ENCODE results near the gene DDA1. TPM values are rescaled to one million over a fixed set of nuclear protein-coding genes. Genes with fewer than 3 reads are reported as not detected.

Gene DDA1
- total and polyA plus RNA-seq, 9 of the 15 experiments (the other 6 are each of a cell fraction or from before 2014, with no cell fraction given): 1.4 to 83.8 (median 33.8) TPM

DNA sequence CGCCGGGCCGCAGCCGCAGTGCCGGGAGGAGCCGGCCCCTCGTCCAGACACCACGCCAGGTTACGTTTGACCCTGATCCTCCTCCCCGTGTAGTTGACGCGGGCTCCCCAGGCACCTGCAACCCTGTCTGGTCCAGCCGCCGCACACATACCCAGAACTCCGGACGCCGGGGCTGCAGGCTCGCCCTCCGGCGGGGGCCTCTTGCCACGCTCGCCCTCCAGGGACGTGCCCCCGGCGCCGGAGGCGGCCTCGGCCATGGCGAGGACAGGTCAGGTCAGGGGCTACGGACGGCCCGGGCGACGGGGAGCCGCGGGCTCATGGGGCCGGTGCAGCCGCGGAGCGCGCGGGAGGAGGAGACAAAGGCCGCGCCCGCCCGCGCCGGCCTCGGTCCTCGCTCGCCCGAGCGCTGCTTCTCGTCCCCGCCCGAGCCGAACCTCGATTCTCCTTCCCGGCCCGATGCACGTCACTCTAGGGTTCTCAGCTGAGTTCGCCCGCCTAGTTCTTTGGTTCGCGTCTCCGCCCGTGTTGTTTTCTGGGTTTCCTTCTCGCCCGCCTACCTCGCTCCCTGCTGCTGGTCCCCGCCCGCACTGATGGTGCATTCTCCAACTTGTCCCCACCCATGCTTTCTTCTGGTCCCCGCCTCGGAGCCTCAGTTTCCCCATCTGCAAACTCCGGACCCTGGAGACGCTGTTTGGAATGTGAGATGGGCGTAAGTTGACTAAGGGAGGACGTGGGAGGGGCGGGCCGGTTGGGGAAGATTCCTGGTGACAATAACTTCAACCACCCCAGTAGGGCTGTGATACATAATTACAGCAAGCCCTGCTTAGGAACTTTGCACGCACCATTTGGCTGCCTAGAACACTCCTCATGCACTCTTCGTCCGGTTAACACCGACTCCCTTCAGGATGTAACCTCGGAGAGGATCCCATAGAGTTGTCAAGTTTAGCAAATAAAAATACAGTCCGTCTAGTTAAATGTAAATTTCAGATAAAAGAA lies 25.3 kb downstream of the DDA1 start, which contains the start of gene ANO8 (continued):
- TF ChIP-seq ZC3H8 (IDR thresholded peaks at IDR 0.05) (no peak), FOXA1 (IDR thresholded peaks at IDR 0.05; ENCODE audit: borderline replicate concordance) (no peak), U2AF2 (optimal IDR thresholded peaks at IDR 0.05; ENCODE audit: low read depth, low read length) (no peak), ZNF174 (CRISPR knock-in tag; IDR thresholded peaks at IDR 0.05) (no peak), SMARCB1 (IDR thresholded peaks at IDR 0.05; ENCODE audit: insufficient read length, low read depth) (no peak), PURB (CRISPR knock-in tag; IDR thresholded peaks at IDR 0.05; ENCODE audit: low read depth) (no peak), CBFA2T2 (conservative IDR thresholded peaks at IDR 0.05) (no peak), CC2D1A (IDR thresholded peaks at IDR 0.05) (peak; percentile 99), TSC22D4 (tag; IDR thresholded peaks at IDR 0.05) (no peak), MIER1 (IDR thresholded peaks at IDR 0.05; ENCODE audit: low read depth) (peak; percentile 52; the same call in 1 of the 2 replicates), HINFP (tag; conservative IDR thresholded peaks at IDR 0.05; ENCODE audit: low read depth) (peak; percentile 99), TEAD1 (CRISPR knock-in tag; IDR thresholded peaks at IDR 0.05) (peak in 1 of 2 experiments; percentile 91; a peak in 1 of 4 replicates), DLX4 (CRISPR knock-in tag; IDR thresholded peaks at IDR 0.05) (no peak), ARHGAP35 (IDR thresholded peaks at IDR 0.05; ENCODE audit: partially characterized antibody) (no peak), SMAD4 (CRISPR knock-in tag; conservative IDR thresholded peaks at IDR 0.05) (peak; percentile 96)
- TF ChIP-seq, protein P1, sequence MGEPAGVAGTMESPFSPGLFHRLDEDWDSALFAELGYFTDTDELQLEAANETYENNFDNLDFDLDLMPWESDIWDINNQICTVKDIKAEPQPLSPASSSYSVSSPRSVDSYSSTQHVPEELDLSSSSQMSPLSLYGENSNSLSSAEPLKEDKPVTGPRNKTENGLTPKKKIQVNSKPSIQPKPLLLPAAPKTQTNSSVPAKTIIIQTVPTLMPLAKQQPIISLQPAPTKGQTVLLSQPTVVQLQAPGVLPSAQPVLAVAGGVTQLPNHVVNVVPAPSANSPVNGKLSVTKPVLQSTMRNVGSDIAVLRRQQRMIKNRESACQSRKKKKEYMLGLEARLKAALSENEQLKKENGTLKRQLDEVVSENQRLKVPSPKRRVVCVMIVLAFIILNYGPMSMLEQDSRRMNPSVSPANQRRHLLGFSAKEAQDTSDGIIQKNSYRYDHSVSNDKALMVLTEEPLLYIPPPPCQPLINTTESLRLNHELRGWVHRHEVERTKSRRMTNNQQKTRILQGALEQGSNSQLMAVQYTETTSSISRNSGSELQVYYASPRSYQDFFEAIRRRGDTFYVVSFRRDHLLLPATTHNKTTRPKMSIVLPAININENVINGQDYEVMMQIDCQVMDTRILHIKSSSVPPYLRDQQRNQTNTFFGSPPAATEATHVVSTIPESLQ (CRISPR knock-in tag; IDR thresholded peaks at IDR 0.05): no peak
- TF ChIP-seq, protein P2, sequence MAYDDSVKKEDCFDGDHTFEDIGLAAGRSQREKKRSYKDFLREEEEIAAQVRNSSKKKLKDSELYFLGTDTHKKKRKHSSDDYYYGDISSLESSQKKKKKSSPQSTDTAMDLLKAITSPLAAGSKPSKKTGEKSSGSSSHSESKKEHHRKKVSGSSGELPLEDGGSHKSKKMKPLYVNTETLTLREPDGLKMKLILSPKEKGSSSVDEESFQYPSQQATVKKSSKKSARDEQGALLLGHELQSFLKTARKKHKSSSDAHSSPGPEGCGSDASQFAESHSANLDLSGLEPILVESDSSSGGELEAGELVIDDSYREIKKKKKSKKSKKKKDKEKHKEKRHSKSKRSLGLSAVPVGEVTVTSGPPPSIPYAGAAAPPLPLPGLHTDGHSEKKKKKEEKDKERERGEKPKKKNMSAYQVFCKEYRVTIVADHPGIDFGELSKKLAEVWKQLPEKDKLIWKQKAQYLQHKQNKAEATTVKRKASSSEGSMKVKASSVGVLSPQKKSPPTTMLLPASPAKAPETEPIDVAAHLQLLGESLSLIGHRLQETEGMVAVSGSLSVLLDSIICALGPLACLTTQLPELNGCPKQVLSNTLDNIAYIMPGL (CRISPR knock-in tag; IDR thresholded peaks at IDR 0.05): 0 out of 2 replicates have a peak, but pooled peaks have one; percentile 10
- TF ChIP-seq, protein P3, sequence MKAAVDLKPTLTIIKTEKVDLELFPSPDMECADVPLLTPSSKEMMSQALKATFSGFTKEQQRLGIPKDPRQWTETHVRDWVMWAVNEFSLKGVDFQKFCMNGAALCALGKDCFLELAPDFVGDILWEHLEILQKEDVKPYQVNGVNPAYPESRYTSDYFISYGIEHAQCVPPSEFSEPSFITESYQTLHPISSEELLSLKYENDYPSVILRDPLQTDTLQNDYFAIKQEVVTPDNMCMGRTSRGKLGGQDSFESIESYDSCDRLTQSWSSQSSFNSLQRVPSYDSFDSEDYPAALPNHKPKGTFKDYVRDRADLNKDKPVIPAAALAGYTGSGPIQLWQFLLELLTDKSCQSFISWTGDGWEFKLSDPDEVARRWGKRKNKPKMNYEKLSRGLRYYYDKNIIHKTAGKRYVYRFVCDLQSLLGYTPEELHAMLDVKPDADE (conservative IDR thresholded peaks at IDR 0.05; ENCODE audit: control insufficient read depth, low read depth, low read length): peak; percentile 84; the same call in 1 of the 2 replicates

Data from K562 (cell line).